HCT116 (cell line): ENCODE data around the gene PRG2. TPM values are rescaled to one million over a fixed set of nuclear protein-coding genes. Genes with fewer than 3 reads are reported as not detected.

Source experiments
- ATAC-seq: fragments of 200-7000 bp; cut with Tn5 transposase; 2 replicates; pipeline ENCODE4 v1.9.1; 2020; ENCODE audit warnings: mild to moderate bottlenecking, moderate library complexity
- BruUV-seq: library from RNA; stranded (reverse); fragments of 400-500 nt; replicated peaks from 2 replicates; lab custom pipeline; 2021; lab: Mats Ljungman, UMichigan
- CTCF ChIA-PET: fragments of 300-600 bp; sonication (Branson Sonifier 250); formaldehyde crosslinking; loops from one replicate; lab custom pipeline; 2021; ENCODE audit warnings: antibody characterized with exemption; lab: Charles Lee
- POLR2A ChIA-PET: fragments of 300-600, 350-600 bp; sonication (Branson Sonifier 250); formaldehyde crosslinking; loops from one replicate; lab custom pipeline; 2021; ENCODE audit warnings: antibody characterized with exemption; lab: Charles Lee
- RAD21 ChIA-PET, 2 experiments: fragments of 300-600 bp; sonication (Branson Sonifier 250); formaldehyde crosslinking; loops; one replicate each; lab custom pipeline; 2023; ENCODE audit warnings: low total read pairs in 2 of 2; ENCODE audit not compliant: uncharacterized antibody in 2 of 2, unreplicated experiment in 2 of 2, low non-redundant PET in 1 of 2; lab: Charles Lee
- DNase-seq: peaks from one replicate; pipeline ENCODE4 v3.0.0-alpha.2; 2010; ENCODE audit warnings: low read depth, low spot score
- H2AFZ ChIP-seq: fragments of 200-600 bp; shearing (Covaris generic), sonication (generic); 2 replicates; pipeline ENCODE4 v1.6.1; 2017; ENCODE audit warnings: low read depth, mixed run types, mixed read lengths, antibody characterized with exemption, low read length; ENCODE audit not compliant: poor library complexity, severe bottlenecking
- H3K27ac ChIP-seq: 2 replicates; pipeline ENCODE4 v1.5.1; 2012; ENCODE audit warnings: low read depth, low read length
- H3K27me3 ChIP-seq: fragments of 200-600 bp; sonication (generic); 2 replicates; pipeline ENCODE4 v1.6.1; 2016; ENCODE audit warnings: mixed run types, low read length, mixed read lengths; ENCODE audit not compliant: insufficient read depth
- H3K36me3 ChIP-seq, 2 experiments: fragments of 200-500 bp in 1 of 2; fragments of 200-600 bp in 1 of 2; sonication (Bioruptor generic) in 1 of 2; sonication (generic) in 1 of 2; 2 replicates each; pipeline versions ENCODE4 v1.5.1 to v1.6.1; 2014 to 2016; ENCODE audit warnings: low read length in 2 of 2, inconsistent platforms in 1 of 2, mixed read lengths in 1 of 2, mixed run types in 1 of 2; ENCODE audit not compliant: insufficient read depth in 2 of 2, control insufficient read depth in 1 of 2
- H3K4me1 ChIP-seq, 2 experiments: fragments of 200-600 bp in 1 of 2; sonication (generic) in 1 of 2; 2 replicates each; pipeline versions ENCODE4 v1.5.1 to v1.6.1; 2012 to 2017; ENCODE audit warnings: low read length in 2 of 2, inconsistent platforms in 1 of 2, mild to moderate bottlenecking in 1 of 2, mixed read lengths in 1 of 2, mixed run types in 1 of 2, moderate library complexity in 1 of 2; ENCODE audit not compliant: insufficient read depth in 2 of 2, control insufficient read depth in 1 of 2
- H3K4me2 ChIP-seq: fragments of 200-600 bp; sonication (generic); 2 replicates; pipeline ENCODE4 v1.6.1; 2017; ENCODE audit warnings: mixed run types, low read length, mixed read lengths
- H3K4me3 ChIP-seq, 2 experiments: fragments of 200-600 bp in 1 of 2; sonication (generic) in 1 of 2; replicated peaks in 1 of 2; 2 replicates each; pipeline ENCODE4 v1.5.1; 2011 to 2016; ENCODE audit warnings: low read length in 2 of 2, control low read depth in 1 of 2, low read depth in 1 of 2, mild to moderate bottlenecking in 1 of 2, mixed read lengths in 1 of 2, mixed run types in 1 of 2
- H3K79me2 ChIP-seq: fragments of 200-600 bp; sonication (generic); 2 replicates; pipeline ENCODE4 v1.6.1; 2017; ENCODE audit warnings: mild to moderate bottlenecking, mixed run types, low read length, moderate library complexity, mixed read lengths; ENCODE audit not compliant: insufficient read depth
- H3K9ac ChIP-seq: fragments of 200-600 bp; sonication (generic); 2 replicates; pipeline ENCODE4 v1.6.1; 2016; ENCODE audit warnings: low read length, mixed read lengths
- H3K9me2 ChIP-seq: fragments of 200-600 bp; sonication (generic), shearing (Covaris generic); 2 replicates; pipeline ENCODE4 v1.6.1; 2017; ENCODE audit warnings: mixed run types, mild to moderate bottlenecking, moderate library complexity; ENCODE audit not compliant: insufficient read depth
- H3K9me3 ChIP-seq, 2 experiments: fragments of 200-500 bp in 1 of 2; fragments of 200-600 bp in 1 of 2; sonication (Bioruptor generic) in 1 of 2; sonication (generic) in 1 of 2; 2 replicates each; pipeline ENCODE4 v1.6.1; 2014 to 2017; ENCODE audit warnings: low read length in 2 of 2, mixed read lengths in 2 of 2, inconsistent platforms in 1 of 2, low read depth in 1 of 2, mild to moderate bottlenecking in 1 of 2, mixed run types in 1 of 2, moderate library complexity in 1 of 2; ENCODE audit not compliant: control insufficient read depth in 1 of 2, insufficient read depth in 1 of 2
- H4K20me1 ChIP-seq: fragments of 200-600 bp; sonication (generic), shearing (Covaris generic); 2 replicates; pipeline ENCODE4 v1.6.1; 2017; ENCODE audit warnings: mixed run types, mild to moderate bottlenecking, moderate library complexity; ENCODE audit not compliant: insufficient read depth
- CBX3 ChIP-seq: IDR thresholded peaks from 2 replicates; pipeline ENCODE4 v1.6.1; 2012; ENCODE audit warnings: low read depth
- CEBPB ChIP-seq: IDR thresholded peaks from 2 replicates; pipeline ENCODE4 v1.6.1; 2012; ENCODE audit warnings: low read depth
- CTCF ChIP-seq, 3 experiments: fragments of 200-600 bp in 1 of 3; sonication (generic) in 1 of 3; IDR thresholded peaks in 2 of 3; conservative IDR thresholded peaks in 1 of 3; 2 replicates each; pipeline ENCODE4 v1.5.1; 2012 to 2017; ENCODE audit warnings: low read depth in 2 of 3, low read length in 2 of 3, antibody characterized with exemption in 1 of 3, borderline replicate concordance in 1 of 3, control low read depth in 1 of 3, mild to moderate bottlenecking in 1 of 3, mixed read lengths in 1 of 3, mixed run types in 1 of 3, moderate library complexity in 1 of 3; ENCODE audit not compliant: insufficient read depth in 1 of 3
- ELF1 ChIP-seq: IDR thresholded peaks from 2 replicates; pipeline ENCODE4 v1.6.1; 2012; ENCODE audit warnings: low read depth, borderline replicate concordance
- EZH2phosphoT487 ChIP-seq: fragments of 200-600 bp; IDR thresholded peaks from 2 replicates; pipeline ENCODE4 v1.6.1; 2018; ENCODE audit warnings: antibody characterized with exemption, borderline replicate concordance
- MAX ChIP-seq: IDR thresholded peaks from 2 replicates; pipeline ENCODE4 v1.6.1; 2012
- POLR2AphosphoS5 ChIP-seq: IDR thresholded peaks from 2 replicates; pipeline ENCODE4 v1.6.1; 2011; ENCODE audit warnings: mild to moderate bottlenecking, low read depth, low read length, moderate library complexity
- RAD21 ChIP-seq: IDR thresholded peaks from 2 replicates; pipeline ENCODE4 v1.6.1; 2012; ENCODE audit warnings: low read depth, mild to moderate bottlenecking
- REST ChIP-seq: IDR thresholded peaks from 2 replicates; pipeline ENCODE4 v1.6.1; 2012; ENCODE audit warnings: low read depth
- SIN3A ChIP-seq: IDR thresholded peaks from 2 replicates; pipeline ENCODE4 v1.6.1; 2012; ENCODE audit warnings: low read depth
- SP1 ChIP-seq: IDR thresholded peaks from 2 replicates; pipeline ENCODE4 v1.6.1; 2012; ENCODE audit warnings: low read depth
- ZBTB33 ChIP-seq: IDR thresholded peaks from 2 replicates; pipeline ENCODE4 v1.6.1; 2011; ENCODE audit warnings: mild to moderate bottlenecking, low read length, moderate library complexity; ENCODE audit not compliant: insufficient replicate concordance; ENCODE audit errors: extremely low read depth
- intact Hi-C: fragments of 100-400 bp; cut with micrococcal nuclease; formaldehyde crosslinking; loops from 2 replicates; pipeline ENCODE4 v1.10.0; 2022
- total RNA-seq: library from RNA; stranded (reverse); gene quantifications from one replicate; pipeline ENCODE4 v1.2.1, GENCODE V29; 2021; ENCODE audit not compliant: unreplicated experiment

The PRG2 gene
- total RNA-seq, 1 experiment from 2014 or later: 0.81 TPM

GRCh38 chr11:57339328-57339727 is 51.1 kb downstream of the PRG2 start:
- CTCF ChIA-PET: interaction anchor here (1.2 kb wide), 1 partner anchor 13 kb away, joined by 3 read pairs; no protein-coding TSS in a partner anchor
- DNase-seq (no peak), ATAC-seq (no peak)
- peaks cover 12% of the 10 kb centered on the region for H3K79me2 ChIP-seq
- POLR2A ChIA-PET: interaction anchor here (1.0 kb wide), 1 partner anchor 14 kb away, joined by 3 read pairs; no protein-coding TSS in a partner anchor
- peaks cover 7 to 15% of the 10 kb centered on the region in 2 experiments; a peak in 3 of 4 replicates for H3K4me1 ChIP-seq
- peaks cover 0 to 2% of the 10 kb centered on the region in 2 experiments; a peak in 1 of 4 replicates for H3K36me3 ChIP-seq
- H2AFZ ChIP-seq: no peak overlapping the region
- intact Hi-C loops: no loop called here
- no peaks in the 10 kb centered on the region for H3K27me3 ChIP-seq
- no peak overlapping the region for H3K27ac ChIP-seq
- BruUV-seq: no TSS peak
- H3K9me3 ChIP-seq: no peaks in the 10 kb centered on the region
- no peak overlapping the region for H3K4me2 ChIP-seq
- no peak overlapping the region for H3K4me3 ChIP-seq
- RAD21 ChIA-PET: no interaction called here
- no peaks in the 10 kb centered on the region for H4K20me1 ChIP-seq
- no peak overlapping the region for H3K9ac ChIP-seq
- H3K9me2 ChIP-seq: no peaks in the 10 kb centered on the region
- TF ChIP-seq CEBPB: no peak
- TF ChIP-seq SIN3A: no peak

- Histone ChIP-seq H3K4me1 (peaks cover 8 to 20% of the 10 kb centered on the region in 2 experiments; a peak in 3 of 4 replicates), H3K9ac (no peak within 1 kb of the TSS), H3K27ac (no peak within 1 kb of the TSS), H2AFZ (no peak within 1 kb of the TSS), H3K4me2 (no peak within 1 kb of the TSS), H3K27me3 (no peaks in the 10 kb centered on the region), H3K79me2 (peaks cover 24% of the 10 kb centered on the region), H3K9me2 (no peaks in the 10 kb centered on the region), H3K36me3 (peaks cover 4 to 14% of the 10 kb centered on the region in 2 experiments; a peak in 1 of 4 replicates), H4K20me1 (no peaks in the 10 kb centered on the region), H3K9me3 (no peaks in the 10 kb centered on the region), H3K4me3 (no peak within 1 kb of the TSS)
- RAD21 ChIA-PET: no interaction called here
- ATAC-seq: no peak
- POLR2A ChIA-PET: interaction anchor here (1.0 kb wide), 1 partner anchor 13 kb away, joined by 3 read pairs; no protein-coding TSS in a partner anchor
- intact Hi-C loops: no loop called here
- no peak for DNase-seq
- CTCF ChIA-PET: no interaction called here
- no TSS peak for BruUV-seq
- TF ChIP-seq REST (no peak), CTCF (IDR thresholded peaks at IDR 0.05 in 2 of 3, conservative IDR thresholded peaks at IDR 0.05 in 1 of 3; ENCODE audit: borderline replicate concordance in 1 of 3, insufficient read depth in 1 of 3, low read depth in 2 of 3, low read length in 2 of 3) (no peak), POLR2AphosphoS5 (no peak), SP1 (no peak), CBX3 (no peak), MAX (no peak), RAD21 (no peak), ELF1 (no peak), EZH2phosphoT487 (no peak), CEBPB (no peak), ZBTB33 (no peak)
Measured at GRCh38 chr11:57338142-57338541, 52.3 kb downstream of the PRG2 start, which contains the start of gene P2RX3. P2RX3 (plus strand) TSS chr11:57338352; CDS start chr11:57338551, 199 bp downstream.
